CD4-positive, alpha-beta T cell (primary cell): ENCODE results near the gene PRLH. TPM values are rescaled to one million over a fixed set of nuclear protein-coding genes. Genes with fewer than 3 reads are reported as not detected.

Source experiments
- ATAC-seq: fragments of 200-7000 bp; cut with Tn5 transposase; one replicate; pipeline ENCODE4 v1.10.0; 2022; ENCODE audit warnings: mild to moderate bottlenecking; ENCODE audit not compliant: poor library complexity
- CTCF ChIA-PET: fragments of 350-600 bp; sonication (Branson Sonifier 250); formaldehyde crosslinking; loops from one replicate; lab custom pipeline; 2021; ENCODE audit warnings: antibody characterized with exemption, inconsistent platforms; lab: Charles Lee
- POLR2A ChIA-PET: fragments of 350-600 bp; sonication (Branson Sonifier 250); formaldehyde crosslinking; loops from one replicate; lab custom pipeline; 2021; ENCODE audit warnings: antibody characterized with exemption, inconsistent platforms; lab: Charles Lee
- DNase-seq, 14 experiments: peaks; one replicate each; pipeline ENCODE4 v3.0.0-alpha.2; 2013 to 2020; ENCODE audit warnings: mixed read lengths in 2 of 14
- H3K27ac ChIP-seq, 2 donors: one replicate each; pipeline versions ENCODE4 v1.5.1 to v1.7.0; 2013; ENCODE audit warnings: low read length in 2 of 2, low read depth in 1 of 2, mild to moderate bottlenecking in 1 of 2
- H3K27me3 ChIP-seq, 2 experiments: 1 replicate in 1 of 2; 2 replicates in 1 of 2; pipeline versions ENCODE4 v1.6.1 to v1.7.0; 2013; ENCODE audit warnings: low read length in 2 of 2, control low read depth in 1 of 2, mild to moderate bottlenecking in 1 of 2, moderate library complexity in 1 of 2; ENCODE audit not compliant: insufficient read depth in 2 of 2, control insufficient read depth in 1 of 2
- H3K36me3 ChIP-seq: one replicate; pipeline ENCODE4 v1.6.1; 2013; ENCODE audit warnings: low read length, control low read depth; ENCODE audit not compliant: insufficient read depth
- H3K4me1 ChIP-seq: one replicate; pipeline ENCODE4 v1.6.1; 2013; ENCODE audit warnings: low read length, control low read depth; ENCODE audit not compliant: insufficient read depth
- H3K4me3 ChIP-seq: one replicate; pipeline ENCODE4 v1.5.1; 2013; ENCODE audit warnings: mild to moderate bottlenecking, low read length, moderate library complexity
- H3K9me3 ChIP-seq, 2 experiments: 1 replicate in 1 of 2; 2 replicates in 1 of 2; pipeline versions ENCODE4 v1.6.1 to v1.7.0; 2013; ENCODE audit warnings: low read length in 2 of 2, mild to moderate bottlenecking in 2 of 2, control low read depth in 1 of 2, moderate library complexity in 1 of 2; ENCODE audit not compliant: control insufficient read depth in 1 of 2, insufficient read depth in 1 of 2
- H3K27ac Mint-ChIP-seq: one replicate; pipeline ENCODE4 v1.8.0; 2020; ENCODE audit warnings: mixed read lengths
- H3K27me3 Mint-ChIP-seq: one replicate; pipeline ENCODE4 v1.8.0; 2021; ENCODE audit warnings: mixed read lengths
- H3K36me3 Mint-ChIP-seq: one replicate; pipeline ENCODE4 v1.8.0; 2021; ENCODE audit warnings: low read depth, mixed read lengths
- H3K4me1 Mint-ChIP-seq: one replicate; pipeline ENCODE4 v1.8.0; 2021; ENCODE audit warnings: low read depth, mixed read lengths
- H3K4me3 Mint-ChIP-seq: one replicate; pipeline ENCODE4 v1.8.0; 2020; ENCODE audit warnings: mild to moderate bottlenecking, mixed read lengths
- H3K9me3 Mint-ChIP-seq: one replicate; pipeline ENCODE4 v1.8.0; 2020; ENCODE audit warnings: mixed read lengths
- CTCF ChIP-seq: fragments of 200-600 bp; IDR thresholded peaks from one replicate; pipeline ENCODE4 v1.8.0; 2022; ENCODE audit warnings: antibody characterized with exemption, mild to moderate bottlenecking
- intact Hi-C, 2 experiments: fragments of 100-400 bp; cut with DNase I in 1 of 2; cut with micrococcal nuclease in 1 of 2; formaldehyde crosslinking; loops; one replicate each; pipeline versions ENCODE4 v1.15.1 to v1.9.0; 2023 to 2025; cut with DNase I, micrococcal nuclease
- total RNA-seq, 174 experiments: library from RNA in 2 of 174; stranded (reverse) in 2 of 174; gene quantifications; one replicate each; pipeline ENCODE4 v1.2.3 and lab custom pipeline; 2021 to 2026

Gene PRLH
- total RNA-seq, 2 experiments from 2014 or later: not detected

GRCh38 chr2:237546040-237546875 is 20.1 kb upstream of the PRLH start:
- H3K36me3 ChIP-seq: no peaks in the 10 kb centered on the region
- no peaks in the 10 kb centered on the region for H3K9me3 ChIP-seq
- ChIA-PET CTCF (interaction anchor here (0.9 kb wide), 1 partner anchor 125 kb away, joined by 3 read pairs; no protein-coding TSS in a partner anchor), POLR2A (no interaction called here)
- no peaks in the 10 kb centered on the region for H3K36me3 Mint-ChIP-seq
- no peak overlapping the region for H3K27ac ChIP-seq
- no peaks in the 10 kb centered on the region for H3K9me3 Mint-ChIP-seq
- no peak overlapping the region for H3K4me3 Mint-ChIP-seq
- DNase-seq (no peak), ATAC-seq (no peak)
- H3K4me1 ChIP-seq: no peaks in the 10 kb centered on the region
- no peaks in the 10 kb centered on the region for H3K4me1 Mint-ChIP-seq
- peaks cover 0 to 3% of the 10 kb centered on the region in 2 experiments for H3K27me3 ChIP-seq
- no peak overlapping the region for H3K27ac Mint-ChIP-seq
- peaks cover 4% of the 10 kb centered on the region for H3K27me3 Mint-ChIP-seq
- intact Hi-C loops: no loop called here
- TF ChIP-seq CTCF: no peak
- no peak overlapping the region for H3K4me3 ChIP-seq

GRCh38 chr2:237546876-237547395 is 19.4 kb upstream of the PRLH start:
- H3K9me3 ChIP-seq: no peaks in the 10 kb centered on the region
- POLR2A ChIA-PET: no interaction called here
- peaks cover 0 to 3% of the 10 kb centered on the region in 2 experiments for H3K27me3 ChIP-seq
- H3K4me1 ChIP-seq: no peaks in the 10 kb centered on the region
- no peak for DNase-seq
- TF ChIP-seq CTCF: no peak
- Mint-ChIP-seq H3K4me1 (no peaks in the 10 kb centered on the region), H3K36me3 (no peaks in the 10 kb centered on the region), H3K4me3 (no peak overlapping the region), H3K27ac (no peak overlapping the region), H3K27me3 (no peaks in the 10 kb centered on the region), H3K9me3 (no peaks in the 10 kb centered on the region)
- CTCF ChIA-PET: no interaction called here
- ATAC-seq: no peak
- intact Hi-C loops: no loop called here
- H3K36me3 ChIP-seq: no peaks in the 10 kb centered on the region
- no peak overlapping the region for H3K4me3 ChIP-seq
- H3K27ac ChIP-seq: no peak overlapping the region

GRCh38 chr2:237547841-237548416 is 18.4 kb upstream of the PRLH start:
- ATAC-seq (no peak), DNase-seq (no peak)
- Mint-ChIP-seq H3K27me3 (no peaks in the 10 kb centered on the region), H3K4me1 (no peaks in the 10 kb centered on the region), H3K4me3 (no peak overlapping the region), H3K27ac (no peak overlapping the region), H3K9me3 (no peaks in the 10 kb centered on the region), H3K36me3 (no peaks in the 10 kb centered on the region)
- H3K27ac ChIP-seq: no peak overlapping the region
- no peaks in the 10 kb centered on the region for H3K4me1 ChIP-seq
- H3K9me3 ChIP-seq: no peaks in the 10 kb centered on the region
- TF ChIP-seq CTCF: no peak
- H3K36me3 ChIP-seq: no peaks in the 10 kb centered on the region
- intact Hi-C loops: no loop called here
- no peak overlapping the region for H3K4me3 ChIP-seq
- POLR2A ChIA-PET: no interaction called here
- peaks cover 0 to 3% of the 10 kb centered on the region in 2 experiments for H3K27me3 ChIP-seq
- CTCF ChIA-PET: no interaction called here
